Esophagus muscularis mucosa (tissue), 4 donors: ENCODE data around the gene SCN8A. TPM values are rescaled to one million over a fixed set of nuclear protein-coding genes. Genes with fewer than 3 reads are reported as not detected.

Experiments
- DNase-seq: peaks from one replicate; pipeline ENCODE4 v3.0.0-alpha.2; 2017; ENCODE audit errors: extremely low spot score
- H3K27ac ChIP-seq, 4 donors: fragments of 200-600 bp; sonication (generic); replicated peaks in 1 of 4; 1 replicate in 3 of 4; 2 replicates in 1 of 4; pipeline ENCODE4 v1.5.1; 2016 to 2019; ENCODE audit warnings: mild to moderate bottlenecking in 1 of 4
- H3K27me3 ChIP-seq, 4 donors: fragments of 200-600 bp; sonication (generic); one replicate each; pipeline versions ENCODE4 v1.5.1 to v1.6.0; 2016 to 2019
- H3K36me3 ChIP-seq, 4 donors: fragments of 200-600 bp; sonication (generic); one replicate each; pipeline ENCODE4 v1.5.1; 2016 to 2019
- H3K4me1 ChIP-seq, 4 donors: fragments of 200-600 bp; sonication (generic); one replicate each; pipeline ENCODE4 v1.5.1; 2016 to 2019
- H3K4me3 ChIP-seq, 4 donors: fragments of 200-600 bp; sonication (generic); 1 replicate in 2 of 4; 2 replicates in 2 of 4; pipeline ENCODE4 v1.5.1; 2016 to 2019; ENCODE audit warnings: mild to moderate bottlenecking in 4 of 4, moderate library complexity in 1 of 4
- H3K9me3 ChIP-seq, 4 donors: fragments of 200-600 bp; sonication (generic); 1 replicate in 3 of 4; 2 replicates in 1 of 4; pipeline ENCODE4 v1.5.1; 2016 to 2019
- CTCF ChIP-seq, 3 experiments: fragments of 200-600 bp in 2 of 3; fragments of 450-650 bp in 1 of 3; sonication (generic) in 2 of 3; IDR thresholded peaks; one replicate each; pipeline ENCODE4 v1.5.1; 2017 to 2019; ENCODE audit warnings: antibody characterized with exemption in 3 of 3, mild to moderate bottlenecking in 2 of 3, moderate library complexity in 1 of 3
- EP300 ChIP-seq: sonication (generic); formaldehyde crosslinking; IDR thresholded peaks from one replicate; pipeline ENCODE4 v1.6.1; 2017; ENCODE audit warnings: antibody characterized with exemption
- POLR2A ChIP-seq: fragments of 450-650 bp; IDR thresholded peaks from one replicate; pipeline ENCODE4 v1.6.1; 2017; ENCODE audit warnings: antibody characterized with exemption, moderate library complexity, mild to moderate bottlenecking, low read depth
- POLR2AphosphoS5 ChIP-seq, 2 donors: sonication (generic); formaldehyde crosslinking; IDR thresholded peaks; one replicate each; pipeline ENCODE4 v1.6.1; 2017; ENCODE audit warnings: antibody characterized with exemption in 2 of 2
- WGBS: methylation state at CpG from one replicate; pipeline ENCODE4 v1.1.5; 2018; 5-methylcytosine and 5-hydroxymethylcytosine counted together
- intact Hi-C: fragments of 100-400 bp; cut with DNase I; formaldehyde crosslinking; loops from one replicate; pipeline ENCODE4 v1.15.1; 2023
- total RNA-seq, 4 donors: library from RNA; depleted of rRNA; stranded (reverse); fragments of >200 nt; gene quantifications; one replicate each; pipeline versions ENCODE4 v1.1.0 to v1.2.1, GENCODE V29; 2016

The SCN8A gene
- total RNA-seq, 4 donors from 2014 or later: 0.26 to 0.42 (median 0.31) TPM

DNA sequence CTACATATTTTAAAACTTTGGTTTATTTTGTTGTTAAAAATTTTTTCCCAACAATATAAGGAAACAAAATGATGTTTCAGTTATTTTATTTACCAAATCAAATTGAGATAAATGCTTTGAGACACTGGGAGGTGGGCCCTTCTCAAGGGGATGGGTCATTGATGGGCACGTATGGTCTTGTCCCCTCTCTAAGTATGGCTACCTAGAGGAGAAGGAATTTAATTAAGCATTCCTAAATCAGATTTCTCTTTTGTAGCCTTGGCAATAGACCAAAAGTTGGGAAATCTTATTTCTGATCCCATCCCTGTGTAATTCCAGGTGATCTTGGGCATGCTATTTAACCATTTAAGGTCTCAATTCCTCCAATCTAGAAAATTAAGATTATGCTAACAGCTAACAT is 79.0 kb downstream of the SCN8A start:
- Histone ChIP-seq H3K9me3 (no peaks in the 10 kb centered on the region), H3K27me3 (no peaks in the 10 kb centered on the region), H3K36me3 (no peaks in the 10 kb centered on the region), H3K4me3 (no peak overlapping the region), H3K27ac (no peak overlapping the region), H3K4me1 (peaks cover 0 to 4% (median 0%) of the 10 kb centered on the region in 4 donors)
- DNase-seq: no peak
- intact Hi-C loops: no loop called here
- TF ChIP-seq EP300 (no peak), POLR2AphosphoS5 (IDR thresholded peaks at IDR 0.05) (no peak), CTCF (IDR thresholded peaks at IDR 0.05) (no peak), POLR2A (no peak)
- 93% methylated on average over 1 of the region's 1 CpG for WGBS

DNA sequence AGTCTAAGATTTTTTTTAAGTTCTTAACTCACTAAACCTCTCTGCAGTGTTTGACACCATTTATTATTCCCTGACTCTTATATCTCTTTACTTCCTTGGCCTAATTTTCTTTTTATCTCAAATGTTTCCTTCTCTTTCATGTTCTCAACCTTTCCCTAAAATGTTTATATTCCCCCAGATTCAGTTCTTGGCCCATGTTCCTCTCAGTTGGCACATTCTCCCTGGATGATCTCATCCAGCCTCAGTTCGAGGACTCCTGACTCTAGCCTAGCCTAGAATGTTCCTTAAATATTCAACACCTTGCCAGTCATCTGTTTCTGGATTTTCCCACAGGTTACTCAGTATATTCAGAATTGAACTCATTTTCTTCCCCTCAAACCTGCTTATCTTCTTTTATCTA is 81.3 kb downstream of the SCN8A start:
- H3K27ac ChIP-seq: no peak overlapping the region
- H3K9me3 ChIP-seq: no peaks in the 10 kb centered on the region
- no peaks in the 10 kb centered on the region for H3K27me3 ChIP-seq
- H3K4me3 ChIP-seq: no peak overlapping the region
- peaks cover 0 to 4% (median 0%) of the 10 kb centered on the region in 4 donors for H3K4me1 ChIP-seq
- 33% methylated on average over 1 of the region's 1 CpG for WGBS
- TF ChIP-seq EP300 (no peak), POLR2A (no peak), CTCF (IDR thresholded peaks at IDR 0.05) (no peak), POLR2AphosphoS5 (IDR thresholded peaks at IDR 0.05) (no peak)
- H3K36me3 ChIP-seq: no peaks in the 10 kb centered on the region
- intact Hi-C loops: no loop called here
- DNase-seq: no peak

GRCh38 chr12:51675071-51675803 is 84.2 kb downstream of the SCN8A start:
- H3K9me3 ChIP-seq: no peaks in the 10 kb centered on the region
- H3K36me3 ChIP-seq: no peaks in the 10 kb centered on the region
- H3K4me1 ChIP-seq: peaks cover 0 to 4% (median 0%) of the 10 kb centered on the region in 4 donors
- intact Hi-C loops: no loop called here
- no peak for DNase-seq
- 72% methylated on average over 9 of the region's 9 CpGs for WGBS
- TF ChIP-seq EP300: no peak
- no peak for TF ChIP-seq CTCF (IDR thresholded peaks at IDR 0.05)
- no peak for TF ChIP-seq POLR2AphosphoS5 (IDR thresholded peaks at IDR 0.05)
- no peak for TF ChIP-seq POLR2A
- no peak overlapping the region for H3K4me3 ChIP-seq
- H3K27me3 ChIP-seq: no peaks in the 10 kb centered on the region
- no peak overlapping the region for H3K27ac ChIP-seq

DNA sequence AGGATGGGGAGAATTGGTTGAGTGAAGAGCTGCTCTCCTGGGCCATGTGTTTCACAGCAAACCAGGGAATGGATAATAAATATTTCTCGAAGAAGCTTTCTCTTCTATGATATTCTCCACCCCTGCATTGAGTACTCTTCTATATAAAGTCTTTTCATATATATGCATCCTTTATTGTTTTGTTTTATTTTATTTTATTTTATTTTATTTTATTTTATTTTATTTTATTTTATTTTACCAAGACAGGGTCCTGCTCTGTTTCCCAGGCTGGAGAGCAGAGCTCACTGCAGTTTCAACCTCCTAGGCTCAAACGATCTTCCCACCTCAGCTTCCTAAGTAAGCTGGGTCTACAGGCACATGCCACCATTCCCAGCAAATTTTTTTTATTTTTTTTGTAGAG is 85.8 kb downstream of the SCN8A start:
- Histone ChIP-seq H3K27me3 (no peaks in the 10 kb centered on the region), H3K27ac (no peak overlapping the region), H3K4me1 (peaks cover 0 to 4% (median 0%) of the 10 kb centered on the region in 4 donors), H3K9me3 (no peaks in the 10 kb centered on the region), H3K36me3 (no peaks in the 10 kb centered on the region), H3K4me3 (no peak overlapping the region)
- TF ChIP-seq POLR2A (no peak), POLR2AphosphoS5 (IDR thresholded peaks at IDR 0.05) (no peak), CTCF (IDR thresholded peaks at IDR 0.05) (no peak), EP300 (no peak)
- 84% methylated on average over 2 of the region's 2 CpGs for WGBS
- intact Hi-C loops: no loop called here
- no peak for DNase-seq
